ENCODE results near the gene DNMT1.

DNA sequence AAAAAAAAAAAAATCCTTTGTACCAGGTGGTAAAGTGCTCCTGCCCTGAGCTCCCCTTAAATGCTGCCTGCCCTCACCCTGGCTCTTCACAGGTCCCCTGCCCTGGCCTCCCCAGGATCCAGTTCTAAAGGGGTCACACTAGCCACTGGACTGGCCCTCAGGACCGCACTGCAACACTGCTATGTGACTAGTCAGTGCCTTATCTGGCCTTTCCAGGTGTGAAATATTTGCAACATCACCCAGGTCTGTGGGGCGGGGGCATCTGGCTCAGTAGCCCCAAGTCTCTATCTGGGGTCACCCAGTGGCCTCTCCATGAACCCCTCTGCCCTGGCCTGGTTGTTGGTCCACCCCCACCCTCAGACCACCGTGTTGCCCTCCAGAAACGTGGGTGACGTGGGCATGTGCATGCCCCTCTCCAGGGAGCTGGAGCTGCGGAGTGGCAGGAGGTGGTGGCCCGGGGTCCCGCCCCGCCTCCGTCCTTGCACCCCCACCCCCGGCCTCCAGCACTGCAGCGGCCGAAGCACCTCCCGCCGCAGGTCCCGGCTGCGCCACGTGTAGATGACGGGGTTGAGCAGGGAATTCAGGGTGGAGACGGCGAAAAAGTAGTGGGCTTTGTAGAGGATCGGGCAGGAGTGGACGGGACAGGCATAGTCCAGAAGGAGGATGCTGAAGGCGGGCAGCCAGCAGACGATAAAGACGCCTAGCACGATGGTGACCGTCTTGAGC, 28.9 kb upstream of the DNMT1 start:
- TF ChIP-seq GATA2 (IDR thresholded peaks at IDR 0.05; ENCODE audit: low read depth, low read length) (no peak), GATA3 (IDR thresholded peaks at IDR 0.05; ENCODE audit: low read depth, low read length) (no peak)
